Activated CD4-positive, alpha-beta memory T cell treated with anti-CD3 and anti-CD28 coated beads for 36 hours (primary cell): ENCODE results near the gene MED25. TPM values are rescaled to one million over a fixed set of nuclear protein-coding genes. Genes with fewer than 3 reads are reported as not detected.

Source experiments
- CTCF ChIA-PET: fragments of 350-600 bp; sonication (Branson Sonifier 250); formaldehyde crosslinking; loops from one replicate; lab custom pipeline; 2021; ENCODE audit warnings: antibody characterized with exemption, inconsistent platforms; lab: Charles Lee
- POLR2A ChIA-PET: fragments of 350-600 bp; sonication (Branson Sonifier 250); formaldehyde crosslinking; loops from one replicate; lab custom pipeline; 2021; ENCODE audit warnings: antibody characterized with exemption; lab: Charles Lee
- DNase-seq: peaks from one replicate; pipeline ENCODE4 v3.0.0-alpha.2; 2020
- H3K27ac Mint-ChIP-seq: one replicate; pipeline ENCODE4 v1.8.0; 2021; ENCODE audit warnings: mixed read lengths
- H3K27me3 Mint-ChIP-seq: one replicate; pipeline ENCODE4 v1.8.0; 2021; ENCODE audit warnings: mixed read lengths
- H3K36me3 Mint-ChIP-seq: one replicate; pipeline ENCODE4 v1.8.0; 2021; ENCODE audit warnings: mixed read lengths
- H3K4me1 Mint-ChIP-seq: one replicate; pipeline ENCODE4 v1.8.0; 2021; ENCODE audit warnings: low read depth, mixed read lengths
- H3K4me3 Mint-ChIP-seq: one replicate; pipeline ENCODE4 v1.8.0; 2021; ENCODE audit warnings: mild to moderate bottlenecking, mixed read lengths
- H3K9me3 Mint-ChIP-seq: one replicate; pipeline ENCODE4 v1.8.0; 2021; ENCODE audit warnings: mixed read lengths
- intact Hi-C: fragments of 100-400 bp; cut with micrococcal nuclease; formaldehyde crosslinking; loops from one replicate; pipeline ENCODE4 v1.15.1; 2023
- total RNA-seq, 2 experiments: library from RNA; stranded (reverse); gene quantifications; one replicate each; pipeline ENCODE4 v1.2.3, GENCODE V29; 2021

MED25 gene
- total RNA-seq, 2 experiments from 2014 or later, result 45.6 to 50.2 TPM

DNA sequence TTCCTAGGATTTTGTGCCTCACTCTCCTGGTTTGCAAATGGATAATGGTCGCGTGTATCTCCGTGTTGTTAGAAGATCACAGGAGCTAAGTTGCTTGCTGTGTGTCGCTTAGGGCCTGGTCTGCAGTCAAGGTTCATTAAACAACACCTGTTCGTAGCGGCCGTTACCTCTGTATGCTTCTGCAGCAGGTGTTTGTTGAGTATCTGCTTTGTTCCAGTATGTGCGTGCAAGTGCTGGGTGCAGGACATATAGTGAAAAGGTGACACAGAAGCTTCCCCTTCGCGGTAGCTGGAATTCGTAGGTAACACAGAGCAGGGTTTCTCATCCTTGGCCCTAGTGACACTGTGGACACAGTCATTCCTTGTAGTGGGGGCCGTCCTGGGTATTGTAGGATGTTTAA lies 5.4 kb downstream of the MED25 start:
- CTCF ChIA-PET, result no interaction called here
- POLR2A ChIA-PET, result no interaction called here
- Mint-ChIP-seq H3K27me3 (no peaks in the 10 kb centered on the region), H3K9me3 (no peaks in the 10 kb centered on the region), H3K36me3 (peaks cover 3% of the 10 kb centered on the region), H3K4me3 (no peak overlapping the region), H3K4me1 (peaks cover 10% of the 10 kb centered on the region), H3K27ac (no peak overlapping the region)
- intact Hi-C loops, result no loop called here
- DNase-seq, result no peak

DNA sequence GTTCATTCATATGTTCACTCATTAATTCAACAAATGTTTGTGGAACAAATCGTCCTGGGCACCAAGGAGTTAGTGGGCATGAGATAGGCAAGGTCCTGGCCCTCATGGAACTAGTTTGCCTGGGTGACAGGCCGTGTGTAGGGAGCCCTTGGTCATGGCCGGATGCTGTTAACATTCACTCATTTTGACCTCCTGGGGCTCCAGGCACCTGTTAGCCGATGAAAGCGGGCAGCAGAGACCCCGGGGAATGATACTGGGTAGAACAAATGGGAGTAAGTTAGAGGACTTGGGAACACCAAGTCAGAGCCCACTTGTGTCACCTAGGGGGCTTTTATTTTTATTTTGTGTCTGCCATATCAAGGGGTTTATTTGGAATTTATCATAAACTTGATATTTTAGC lies 6.6 kb downstream of the MED25 start:
- Mint-ChIP-seq H3K27ac (no peak overlapping the region), H3K27me3 (no peaks in the 10 kb centered on the region), H3K36me3 (peaks cover 3% of the 10 kb centered on the region), H3K9me3 (no peaks in the 10 kb centered on the region), H3K4me3 (no peak overlapping the region), H3K4me1 (peaks cover under 1% of the 10 kb centered on the region)
- ChIA-PET POLR2A (no interaction called here), CTCF (no interaction called here)
- no peak for DNase-seq
- intact Hi-C loops, result no loop called here

DNA sequence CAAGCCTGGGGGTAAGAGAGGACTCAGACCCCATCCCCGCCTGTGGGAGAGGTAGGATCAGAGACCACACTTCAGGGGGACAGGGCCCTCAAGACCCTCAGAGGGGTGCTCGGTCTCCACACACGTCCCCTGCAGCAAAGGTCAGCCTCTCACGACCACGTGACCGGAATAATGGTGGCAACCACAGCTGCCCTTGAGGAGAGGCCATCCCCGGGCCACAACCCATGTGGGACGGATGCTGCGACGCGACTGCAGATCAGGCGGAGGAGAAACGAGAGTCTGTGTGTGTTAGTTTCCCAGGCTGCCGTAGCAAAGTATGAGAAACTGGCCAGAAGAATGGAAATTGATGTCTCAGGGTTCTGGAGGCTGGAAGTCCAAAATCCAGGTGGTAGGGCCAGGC lies 8.9 kb downstream of the MED25 start:
- peaks cover 6% of the 10 kb centered on the region for H3K36me3 Mint-ChIP-seq
- no peak for DNase-seq
- H3K27ac Mint-ChIP-seq, result no peak overlapping the region
- no peaks in the 10 kb centered on the region for H3K27me3 Mint-ChIP-seq
- H3K4me3 Mint-ChIP-seq, result no peak overlapping the region
- ChIA-PET POLR2A (no interaction called here), CTCF (no interaction called here)
- no peaks in the 10 kb centered on the region for H3K9me3 Mint-ChIP-seq
- intact Hi-C loops, result no loop called here
- H3K4me1 Mint-ChIP-seq, result no peaks in the 10 kb centered on the region

DNA sequence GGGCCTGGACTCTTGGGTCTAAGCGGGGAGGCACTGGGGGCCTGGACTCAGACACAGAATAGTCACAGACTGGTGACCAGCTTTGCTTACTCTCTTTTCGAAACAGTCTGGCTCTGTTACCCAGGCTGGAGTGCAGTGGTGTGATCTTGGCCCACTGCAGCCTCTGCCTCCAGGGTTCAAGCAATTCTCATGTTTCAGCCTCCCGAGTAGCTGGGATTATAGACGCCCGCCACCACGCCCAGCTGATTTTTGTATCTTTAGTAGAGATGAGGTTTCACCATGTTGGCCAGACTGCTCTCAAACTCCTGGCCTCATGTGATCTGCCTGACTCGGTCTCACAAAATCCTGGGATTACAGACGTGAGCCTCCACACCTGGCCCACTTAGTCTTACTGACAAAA lies 11.1 kb downstream of the MED25 start:
- Mint-ChIP-seq H3K9me3 (no peaks in the 10 kb centered on the region), H3K27me3 (no peaks in the 10 kb centered on the region), H3K36me3 (peaks cover 9% of the 10 kb centered on the region), H3K4me3 (no peak overlapping the region), H3K27ac (no peak overlapping the region), H3K4me1 (no peaks in the 10 kb centered on the region)
- ChIA-PET POLR2A (no interaction called here), CTCF (no interaction called here)
- DNase-seq, result no peak
- intact Hi-C loops, result no loop called here

DNA sequence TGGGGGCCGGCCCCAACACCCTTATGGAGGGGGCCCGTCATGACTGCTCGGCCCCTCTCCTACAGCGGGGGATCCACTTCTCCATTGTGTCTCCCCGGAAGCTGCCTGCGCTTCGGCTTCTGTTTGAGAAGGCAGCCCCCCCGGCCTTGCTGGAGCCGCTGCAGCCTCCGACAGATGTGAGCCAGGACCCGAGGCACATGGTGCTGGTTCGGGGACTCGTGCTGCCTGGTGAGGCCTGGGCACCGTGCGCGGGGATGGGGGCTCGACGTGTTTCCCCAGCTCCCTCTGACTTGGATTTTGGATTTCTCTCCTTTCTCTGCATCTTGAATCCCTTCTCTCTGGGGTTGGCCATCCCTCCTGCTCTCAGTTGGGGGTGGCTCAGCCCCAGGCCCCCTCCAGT lies 11.6 kb downstream of the MED25 start:
- Mint-ChIP-seq H3K4me3 (no peak overlapping the region), H3K27ac (no peak overlapping the region), H3K36me3 (peaks cover 11% of the 10 kb centered on the region), H3K9me3 (no peaks in the 10 kb centered on the region), H3K4me1 (no peaks in the 10 kb centered on the region), H3K27me3 (no peaks in the 10 kb centered on the region)
- DNase-seq, result no peak
- ChIA-PET CTCF (no interaction called here), POLR2A (no interaction called here)
- intact Hi-C loops, result no loop called here

DNA sequence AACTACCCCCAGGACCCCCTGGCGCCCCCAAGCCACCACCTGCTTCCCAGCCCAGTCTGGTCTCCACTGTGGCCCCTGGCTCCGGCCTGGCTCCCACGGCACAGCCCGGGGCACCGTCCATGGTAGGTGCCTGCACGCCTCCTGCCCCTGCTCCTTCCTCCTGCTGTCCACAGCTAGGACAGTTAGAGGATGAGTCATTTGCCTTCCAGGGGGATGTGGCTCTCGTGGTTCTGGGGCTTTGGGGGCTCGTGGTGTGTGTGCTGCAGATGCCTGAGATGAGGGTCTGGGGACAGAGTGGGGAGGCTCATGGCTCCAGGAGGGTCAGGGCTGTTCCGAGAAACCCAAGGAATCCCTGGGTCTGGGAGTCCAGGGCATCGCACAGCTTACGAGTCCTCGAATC lies 12.7 kb downstream of the MED25 start:
- Mint-ChIP-seq H3K27me3 (no peaks in the 10 kb centered on the region), H3K4me1 (no peaks in the 10 kb centered on the region), H3K4me3 (no peak overlapping the region), H3K27ac (no peak overlapping the region), H3K36me3 (peaks cover 17% of the 10 kb centered on the region), H3K9me3 (no peaks in the 10 kb centered on the region)
- DNase-seq, result no peak
- intact Hi-C loops, result no loop called here
- ChIA-PET CTCF (no interaction called here), POLR2A (no interaction called here)

DNA sequence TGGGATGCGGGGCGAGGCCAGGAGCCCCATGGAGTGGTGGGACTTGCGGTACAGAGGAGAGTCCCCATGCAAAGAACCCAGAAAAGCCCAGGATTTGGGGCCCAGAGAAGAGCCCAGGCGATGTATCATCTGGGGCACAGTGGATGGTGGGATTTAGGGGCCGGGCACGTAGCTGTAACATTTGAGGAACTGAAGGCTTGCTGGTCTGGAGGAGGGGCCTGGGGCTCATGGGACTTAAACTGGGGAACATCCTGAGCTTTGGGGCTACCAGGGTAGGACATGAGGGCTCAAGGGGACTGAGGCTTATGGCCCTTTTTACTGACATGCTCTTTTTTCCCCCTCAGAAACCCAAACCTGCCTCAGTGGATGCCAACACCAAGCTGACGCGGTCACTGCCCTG lies 13.5 kb downstream of the MED25 start:
- Mint-ChIP-seq H3K4me1 (no peaks in the 10 kb centered on the region), H3K36me3 (peaks cover 17% of the 10 kb centered on the region), H3K27ac (no peak overlapping the region), H3K9me3 (no peaks in the 10 kb centered on the region), H3K4me3 (no peak overlapping the region), H3K27me3 (no peaks in the 10 kb centered on the region)
- no peak for DNase-seq
- ChIA-PET CTCF (no interaction called here), POLR2A (no interaction called here)
- intact Hi-C loops, result no loop called here

DNA sequence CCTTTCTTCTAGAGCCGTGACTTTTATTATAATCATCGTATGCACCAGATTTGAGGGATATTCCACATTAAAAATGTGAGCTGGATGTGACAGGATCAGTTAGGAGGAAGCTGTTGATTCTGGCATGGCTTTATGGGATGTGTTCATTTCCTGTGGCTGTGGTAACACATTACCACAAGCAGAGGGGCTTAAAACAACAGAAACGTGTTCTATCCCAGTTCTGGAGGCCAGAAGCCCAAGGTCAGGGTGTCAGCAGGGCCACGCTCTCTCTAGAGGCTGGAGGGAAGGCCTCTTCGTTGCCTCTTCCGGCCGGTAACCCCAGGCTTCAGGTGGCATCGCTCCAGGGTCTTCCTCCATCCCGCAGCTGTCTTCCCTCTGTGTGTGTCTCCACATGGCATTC lies 14.5 kb downstream of the MED25 start:
- no peak overlapping the region for H3K27ac Mint-ChIP-seq
- intact Hi-C loops, result no loop called here
- H3K4me3 Mint-ChIP-seq, result no peak overlapping the region
- H3K9me3 Mint-ChIP-seq, result no peaks in the 10 kb centered on the region
- H3K36me3 Mint-ChIP-seq, result peaks cover 19% of the 10 kb centered on the region
- CTCF ChIA-PET, result no interaction called here
- no peaks in the 10 kb centered on the region for H3K4me1 Mint-ChIP-seq
- DNase-seq, result no peak
- POLR2A ChIA-PET, result interaction anchor here (0.6 kb wide), 1 partner anchor 26 kb away, joined by 3 read pairs; no protein-coding TSS in a partner anchor
- no peaks in the 10 kb centered on the region for H3K27me3 Mint-ChIP-seq

DNA sequence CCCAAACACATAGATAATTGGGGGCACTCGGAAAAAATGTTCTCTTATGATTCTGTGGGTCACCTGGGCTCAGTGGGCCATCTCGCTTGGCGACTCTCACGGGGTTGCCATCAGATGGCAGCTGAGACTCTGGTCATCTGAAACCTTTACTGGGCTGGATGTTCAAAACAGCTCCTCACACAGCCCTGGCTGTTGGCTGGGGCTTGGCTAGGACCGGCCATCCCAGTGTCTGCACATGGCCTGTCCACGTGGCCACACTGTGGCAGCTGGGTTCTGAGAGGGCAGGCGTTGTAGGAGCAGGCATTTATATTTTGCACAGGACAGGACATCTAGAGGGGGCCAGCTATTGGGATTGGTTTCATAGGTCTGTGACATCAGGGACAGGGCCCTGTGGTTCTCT lies 15.5 kb downstream of the MED25 start:
- Mint-ChIP-seq H3K27ac (no peak overlapping the region), H3K36me3 (peaks cover 22% of the 10 kb centered on the region), H3K27me3 (no peaks in the 10 kb centered on the region), H3K4me3 (no peak overlapping the region), H3K9me3 (no peaks in the 10 kb centered on the region), H3K4me1 (no peaks in the 10 kb centered on the region)
- ChIA-PET CTCF (interaction anchor here (0.5 kb wide), 1 partner anchor 19 kb away, joined by 3 read pairs; no protein-coding TSS in a partner anchor), POLR2A (no interaction called here)
- DNase-seq, result no peak
- intact Hi-C loops, result no loop called here

DNA sequence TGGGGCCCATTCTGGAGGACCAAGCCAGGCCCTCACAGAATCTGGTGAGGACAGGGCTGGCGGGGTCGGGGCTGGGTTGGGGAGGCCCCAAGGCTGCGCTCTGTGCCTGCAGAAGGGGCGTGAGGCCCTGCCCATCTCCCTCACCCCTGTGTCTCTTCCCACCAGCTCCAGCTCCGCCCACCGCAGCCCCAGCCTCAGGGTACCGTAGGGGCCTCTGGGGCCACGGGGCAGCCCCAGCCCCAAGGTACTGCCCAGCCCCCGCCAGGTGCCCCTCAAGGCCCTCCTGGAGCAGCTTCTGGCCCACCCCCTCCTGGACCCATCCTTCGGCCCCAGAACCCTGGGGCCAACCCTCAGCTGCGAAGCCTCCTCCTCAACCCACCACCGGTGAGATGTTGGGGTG lies 17.5 kb downstream of the MED25 start:
- Mint-ChIP-seq H3K27ac (no peak overlapping the region), H3K27me3 (no peaks in the 10 kb centered on the region), H3K4me3 (no peak overlapping the region)

DNA sequence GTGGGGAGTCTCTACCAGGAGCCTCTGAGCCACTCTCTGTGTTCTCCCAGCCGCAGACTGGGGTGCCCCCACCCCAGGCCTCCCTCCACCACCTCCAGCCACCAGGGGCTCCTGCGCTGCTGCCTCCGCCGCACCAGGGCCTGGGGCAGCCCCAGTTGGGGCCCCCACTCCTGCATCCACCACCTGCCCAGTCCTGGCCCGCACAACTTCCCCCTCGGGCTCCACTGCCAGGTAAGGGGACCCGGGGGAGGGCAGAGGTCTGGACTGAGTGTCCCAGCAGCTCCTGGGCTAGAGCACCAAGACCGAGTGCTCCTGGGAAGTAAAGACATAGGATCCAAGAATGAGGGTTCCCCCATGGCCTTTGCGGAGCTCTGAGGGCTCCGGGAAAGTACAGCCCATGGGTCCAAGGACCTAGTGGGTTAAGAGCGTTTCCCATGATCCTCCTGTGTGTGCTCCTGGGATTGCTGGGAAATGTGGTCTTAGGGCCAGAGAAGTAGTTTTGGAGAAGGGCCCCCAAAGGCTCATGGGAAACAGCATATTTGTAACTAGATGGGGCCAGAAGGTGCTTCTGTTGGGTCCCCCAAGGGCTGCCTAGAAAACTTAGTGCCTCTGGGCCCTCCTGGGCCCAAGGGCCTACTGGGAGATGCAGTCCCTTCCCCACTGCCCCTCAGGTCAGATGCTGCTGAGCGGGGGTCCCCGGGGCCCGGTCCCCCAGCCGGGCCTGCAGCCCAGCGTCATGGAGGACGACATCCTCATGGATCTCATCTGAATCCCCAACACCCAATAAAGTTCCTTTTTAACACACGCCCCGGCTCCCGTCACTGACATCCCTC lies 18.3 kb downstream of the MED25 start:
- no peak for DNase-seq
- Mint-ChIP-seq H3K4me3 (no peak overlapping the region), H3K36me3 (peaks cover 29% of the 10 kb centered on the region), H3K4me1 (no peaks in the 10 kb centered on the region), H3K27me3 (no peaks in the 10 kb centered on the region), H3K9me3 (no peaks in the 10 kb centered on the region), H3K27ac (no peak overlapping the region)
- ChIA-PET POLR2A (no interaction called here), CTCF (no interaction called here)
- intact Hi-C loops, result no loop called here

More for the DNA sequence above, 17.5 kb downstream of the MED25 start:
- DNase-seq, result no peak
- intact Hi-C loops, result no loop called here
- CTCF ChIA-PET, result no interaction called here
- Mint-ChIP-seq H3K36me3 (peaks cover 29% of the 10 kb centered on the region), H3K4me1 (no peaks in the 10 kb centered on the region), H3K9me3 (no peaks in the 10 kb centered on the region)
- POLR2A ChIA-PET, result no interaction called here

DNA sequence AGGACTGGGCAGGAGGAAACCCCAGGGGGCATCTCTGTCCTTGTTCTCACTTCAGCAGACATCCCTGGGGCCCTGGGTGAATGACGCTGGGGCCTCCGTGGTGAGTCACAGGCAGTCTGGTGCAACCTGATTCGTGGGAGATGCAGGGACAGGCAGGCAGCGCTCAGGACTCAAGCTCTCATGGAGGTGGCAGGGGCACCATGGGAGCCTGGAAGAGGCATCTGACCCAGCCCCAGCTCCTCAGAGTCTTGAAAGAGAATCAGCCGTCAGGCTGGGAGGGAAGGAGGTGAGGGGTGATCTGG lies 18.9 kb downstream of the MED25 start:
- Mint-ChIP-seq H3K27ac (no peak overlapping the region), H3K9me3 (no peaks in the 10 kb centered on the region), H3K4me3 (no peak overlapping the region), H3K36me3 (peaks cover 25% of the 10 kb centered on the region), H3K27me3 (no peaks in the 10 kb centered on the region), H3K4me1 (no peaks in the 10 kb centered on the region)
- DNase-seq, result no peak
- POLR2A ChIA-PET, result no interaction called here
- CTCF ChIA-PET, result no interaction called here
- intact Hi-C loops, result no loop called here

DNA sequence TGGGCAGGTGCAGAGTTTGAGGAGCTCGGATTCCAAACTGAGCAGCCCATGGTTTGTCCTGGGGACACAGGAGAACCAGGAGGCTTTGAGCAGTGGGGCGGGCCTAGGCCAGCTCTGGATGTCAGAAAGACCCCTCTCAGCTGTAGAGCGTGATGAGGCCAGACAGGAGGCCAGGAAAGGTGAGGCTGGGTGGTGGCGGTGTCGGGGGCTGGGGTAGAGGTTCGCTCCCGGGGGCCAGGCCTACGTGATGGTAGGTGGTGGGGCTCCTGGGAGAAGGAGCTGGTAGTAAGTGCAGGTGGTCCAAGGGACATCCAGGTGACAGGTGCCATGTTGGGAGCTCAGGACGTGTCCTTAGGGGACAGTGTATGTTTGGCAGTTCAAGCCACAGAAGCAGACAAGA lies 19.3 kb downstream of the MED25 start:
- Mint-ChIP-seq H3K36me3 (peaks cover 24% of the 10 kb centered on the region), H3K9me3 (no peaks in the 10 kb centered on the region), H3K4me1 (no peaks in the 10 kb centered on the region), H3K27ac (no peak overlapping the region), H3K4me3 (no peak overlapping the region), H3K27me3 (no peaks in the 10 kb centered on the region)
- no peak for DNase-seq
- POLR2A ChIA-PET, result no interaction called here
- intact Hi-C loops, result no loop called here
- CTCF ChIA-PET, result no interaction called here
